Stimulated activated CD8-positive, alpha-beta memory T cell treated with anti-CD3 and anti-CD28 coated beads, Interleukin-2, amount 100 ng/mL, for 1 hour (primary cell): ENCODE results near the gene CD109.
"Not testable (repeated sequence)": the region's sequence is repeated elsewhere in the genome, so short reads cannot be mapped to it uniquely, and the experiment has no call there.

Source experiments
- DNase-seq, 2 donors: peaks; one replicate each; pipeline ENCODE4 v3.0.0-alpha.2; 2020; ENCODE audit warnings: low read depth in 2 of 2

The CD109 gene

DNA sequence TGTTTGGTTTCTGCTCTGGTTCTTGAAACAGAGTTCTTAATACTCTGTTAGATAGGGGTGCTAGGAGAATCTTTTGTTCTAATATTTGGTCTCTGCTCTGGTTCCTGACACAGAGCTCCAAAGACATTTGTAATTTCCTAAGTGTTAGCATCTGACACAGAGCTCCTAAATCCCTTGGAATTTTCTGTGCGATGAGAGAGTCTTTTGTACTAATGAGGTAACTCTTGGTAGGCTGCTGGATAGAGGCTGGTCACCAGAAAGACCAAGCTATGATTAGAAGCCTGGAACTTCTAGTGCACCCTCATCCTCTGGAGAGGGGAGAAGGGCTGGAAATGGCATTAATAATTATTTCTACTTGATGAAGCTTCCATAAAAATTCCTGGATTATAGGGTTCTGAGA, 7.7 kb upstream of the CD109 start:
- DNase-seq, result no peak

DNA sequence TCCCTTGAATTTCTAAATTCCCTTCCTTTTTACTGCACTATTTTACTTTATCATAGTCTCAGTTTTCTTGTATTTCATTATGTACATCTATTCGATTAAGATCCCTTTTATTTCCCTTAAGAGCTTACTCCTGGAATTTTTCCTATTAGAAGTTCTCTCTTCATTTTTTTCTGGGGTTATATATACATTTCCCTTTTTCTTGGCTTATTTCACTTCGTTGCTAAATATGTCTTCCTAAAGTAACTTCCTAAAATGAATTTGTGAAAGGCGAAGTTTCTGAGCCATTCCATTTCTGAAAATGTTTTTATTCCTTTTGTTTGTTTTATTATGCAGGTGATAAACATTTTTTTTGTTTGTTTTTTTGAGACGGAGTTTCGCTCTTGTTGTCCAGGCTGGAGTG, 5.9 kb upstream of the CD109 start:
- no peak for DNase-seq

DNA sequence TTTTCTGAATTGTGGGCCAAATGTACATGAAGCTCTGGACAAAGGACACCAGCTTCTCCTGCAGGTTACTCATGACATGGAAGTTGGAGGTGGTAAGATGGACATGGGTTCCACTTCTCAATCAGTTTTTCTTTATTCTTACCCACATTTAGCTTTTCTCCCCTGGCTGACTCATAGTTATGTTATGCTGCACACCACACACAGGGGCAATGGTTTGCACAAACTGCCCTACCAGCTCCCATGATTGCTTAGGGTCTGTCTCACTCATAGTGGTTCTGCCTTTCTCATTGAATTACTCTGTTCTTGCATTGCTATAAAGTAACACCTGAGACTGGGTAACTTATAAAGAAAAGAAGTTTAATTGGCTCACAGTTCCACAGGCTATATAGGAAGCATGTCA, 4.5 kb upstream of the CD109 start:
- DNase-seq, result no peak

DNA sequence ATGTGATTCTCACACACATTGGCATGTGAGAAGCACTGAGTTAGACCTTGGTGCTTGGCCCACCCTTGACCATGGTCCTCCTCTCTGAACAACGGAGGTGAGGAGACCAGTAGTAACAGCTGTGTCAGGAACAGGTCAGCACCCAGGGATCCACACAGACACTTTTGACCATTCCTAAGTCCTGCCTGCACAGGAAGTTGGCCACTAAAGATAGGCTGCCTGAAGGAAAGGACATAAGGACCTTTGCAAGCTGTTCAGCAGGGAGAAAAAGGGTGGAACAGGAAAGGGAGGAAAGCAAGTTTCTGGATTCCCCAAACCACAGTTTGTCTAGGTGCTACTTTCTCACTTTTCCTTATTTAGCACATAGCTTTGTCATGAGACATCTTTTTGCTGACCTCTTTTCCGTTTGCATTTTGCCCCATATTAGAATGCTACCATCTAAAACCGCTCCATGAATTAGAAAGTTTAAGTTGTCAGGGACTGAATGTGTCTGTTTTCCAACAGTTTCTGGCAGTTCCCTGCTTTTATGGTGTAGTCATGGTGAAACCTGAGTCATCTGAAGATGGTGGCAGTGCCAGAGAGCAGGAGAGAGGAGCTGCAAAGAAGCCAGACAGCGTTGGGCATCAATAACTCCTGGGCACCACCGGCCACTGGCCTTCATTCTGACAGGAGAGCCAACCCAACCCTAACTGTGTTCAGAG, 1.1 kb upstream of the CD109 start:
- no peak for DNase-seq

DNA sequence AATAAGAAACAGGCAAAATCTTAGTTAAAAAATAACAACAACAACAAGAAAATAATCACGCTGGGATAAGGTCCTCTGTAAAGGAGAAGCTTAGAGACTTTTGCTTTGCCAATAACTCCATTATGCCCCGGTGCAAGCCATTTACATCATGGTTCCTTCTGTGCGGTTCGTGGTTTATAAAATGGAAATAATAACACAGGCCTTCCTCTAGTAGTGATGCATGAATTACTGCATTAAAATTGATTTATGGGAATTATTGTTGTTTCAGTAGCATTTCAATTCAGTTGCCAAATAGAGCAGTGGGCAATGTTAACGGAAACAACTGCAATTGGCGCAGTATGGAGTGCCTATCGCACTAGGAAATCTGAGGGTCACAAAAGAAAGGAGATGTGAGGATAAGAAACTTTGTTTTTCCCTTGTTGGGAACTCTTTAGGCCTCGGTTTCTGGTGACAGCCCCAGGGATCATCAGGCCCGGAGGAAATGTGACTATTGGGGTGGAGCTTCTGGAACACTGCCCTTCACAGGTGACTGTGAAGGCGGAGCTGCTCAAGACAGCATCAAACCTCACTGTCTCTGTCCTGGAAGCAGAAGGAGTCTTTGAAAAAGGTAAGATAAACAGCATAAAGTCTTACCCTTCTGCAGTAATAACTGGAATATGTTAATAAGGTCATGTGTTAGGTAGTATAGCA, 1.1 kb downstream of the CD109 start:
- DNase-seq, result no peak

DNA sequence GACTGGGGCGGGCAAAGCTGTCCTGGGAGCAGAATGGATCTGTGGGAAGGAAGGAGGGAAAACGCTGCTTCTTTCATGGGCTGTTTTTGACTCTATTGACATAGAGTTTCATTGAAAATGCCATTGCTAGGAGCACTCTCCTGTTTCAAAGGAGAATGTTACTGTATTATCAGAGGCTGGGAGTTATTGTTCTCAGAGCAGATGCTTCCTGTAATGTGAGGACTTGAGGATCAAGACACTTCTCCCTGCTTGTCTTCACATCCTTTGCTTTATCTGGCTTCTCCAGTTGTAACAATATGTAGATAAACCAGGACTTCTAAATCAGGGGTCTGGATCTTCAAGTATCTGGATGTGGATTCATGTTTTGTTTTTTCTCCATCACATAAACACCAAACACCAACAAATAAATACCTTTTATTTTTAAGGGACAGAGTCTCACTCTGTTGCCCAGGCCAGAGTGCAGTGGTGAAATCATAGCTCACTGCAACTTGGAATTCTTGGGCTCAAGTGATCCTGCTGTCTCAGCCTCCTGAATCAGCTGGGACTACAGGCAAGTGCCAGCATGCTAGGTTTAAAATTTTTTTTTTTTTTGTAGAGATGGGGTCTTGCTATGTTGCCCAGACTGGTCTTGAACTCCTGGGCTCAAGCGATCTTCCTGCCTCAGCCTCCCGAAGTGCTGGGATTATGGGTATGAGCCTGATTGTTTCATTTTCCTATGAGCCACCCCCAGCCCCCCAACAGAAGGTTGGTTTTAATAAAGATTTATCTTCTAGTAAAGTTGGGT, 3.9 kb downstream of the CD109 start:
- no peak for DNase-seq

DNA sequence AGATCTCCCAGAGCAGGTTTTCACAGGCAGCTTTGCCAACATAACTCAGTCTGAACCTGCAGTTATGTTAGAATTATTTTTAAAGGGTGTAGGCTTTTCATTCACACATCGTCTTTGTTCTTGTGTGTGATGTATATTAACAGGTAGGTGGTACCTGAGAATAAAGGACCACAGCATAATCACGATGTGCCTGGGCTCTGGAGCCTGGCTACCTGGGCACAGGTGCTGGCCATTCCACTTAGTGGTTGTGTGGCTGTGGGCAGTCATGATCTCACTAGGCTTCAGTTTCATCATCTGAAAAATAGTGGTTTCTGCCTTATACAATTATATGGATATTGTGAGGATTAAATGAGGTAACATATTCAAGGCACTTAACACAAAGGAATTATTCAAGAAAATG, 6.4 kb downstream of the CD109 start:
- DNase-seq, result no peak

DNA sequence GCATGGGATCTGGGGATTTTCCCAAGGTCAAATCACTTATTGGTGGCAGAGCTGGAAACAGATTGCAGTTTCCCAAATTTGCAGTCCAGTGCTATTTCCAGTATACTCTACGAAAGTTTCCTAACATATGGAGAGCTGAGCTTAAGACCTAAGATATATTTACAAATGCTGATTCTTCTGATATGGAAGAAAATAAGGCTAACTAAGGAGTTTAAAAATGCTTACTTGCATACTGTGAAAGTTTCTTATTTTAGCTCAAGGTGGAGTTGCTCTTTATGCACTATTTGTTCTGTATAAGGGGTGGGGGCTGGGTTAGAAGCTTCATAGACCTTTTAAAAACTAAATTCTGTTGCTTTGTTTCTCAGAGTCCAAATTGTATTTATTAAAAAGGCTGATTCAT, 7.5 kb downstream of the CD109 start:
- no peak for DNase-seq

DNA sequence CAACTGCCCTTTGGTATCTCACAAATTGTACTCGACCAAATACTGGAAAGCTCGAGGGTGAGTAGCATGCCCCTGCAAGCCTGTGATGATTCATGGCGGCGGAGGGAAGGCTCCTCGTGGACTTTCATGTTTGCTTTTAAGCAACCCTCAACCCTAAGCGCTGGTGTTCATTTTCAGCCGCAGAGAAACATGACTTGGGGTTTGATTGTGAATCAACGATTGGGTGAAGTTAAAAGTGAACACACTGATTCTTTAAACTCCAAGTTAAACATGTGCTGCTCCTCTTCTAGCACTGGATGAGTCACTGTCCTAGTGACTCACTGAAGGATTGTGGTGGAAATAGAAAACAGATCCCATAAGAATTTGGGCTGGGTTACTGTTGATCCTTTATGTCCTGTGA, 8.3 kb downstream of the CD109 start:
- DNase-seq, result no peak

DNA sequence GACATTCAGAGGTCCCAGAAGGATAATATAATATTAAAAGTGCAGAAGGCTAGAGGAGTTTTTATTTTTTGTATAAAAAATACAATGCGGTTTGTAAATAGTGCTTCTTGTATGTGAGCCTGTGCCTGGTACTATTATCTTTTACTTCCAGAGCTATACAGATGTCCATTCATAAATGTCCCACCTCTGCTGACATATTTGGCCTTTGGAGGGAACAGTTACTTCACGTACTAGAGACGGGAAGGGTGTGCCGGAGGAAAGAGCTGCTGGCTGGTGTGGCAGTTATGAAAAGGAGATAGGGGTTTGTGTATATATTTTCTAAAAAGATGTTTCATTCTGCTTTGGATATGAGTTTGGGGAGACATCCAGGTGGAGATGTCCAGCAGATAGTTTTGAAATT, 8.8 kb downstream of the CD109 start:
- DNase-seq, result no peak

DNA sequence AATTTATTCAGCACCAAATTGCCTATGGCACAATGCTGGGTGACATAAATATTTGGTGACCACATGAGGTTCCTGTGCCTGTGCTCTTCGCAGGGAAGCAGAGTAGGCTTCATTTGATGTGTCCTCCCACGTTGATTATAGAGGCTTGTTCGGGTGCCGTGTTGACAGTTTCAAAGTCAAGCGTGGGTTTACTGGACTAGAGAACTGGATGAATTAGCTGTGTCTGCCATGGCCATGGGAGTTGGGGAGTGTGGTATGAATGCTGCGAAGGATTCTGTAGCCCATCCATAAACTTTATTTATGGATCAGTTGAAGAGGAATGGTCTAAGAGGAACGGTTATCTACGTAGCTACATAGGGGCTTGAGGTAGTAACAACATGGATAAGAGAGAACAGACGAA, 11.0 kb downstream of the CD109 start:
- DNase-seq, result no peak

DNA sequence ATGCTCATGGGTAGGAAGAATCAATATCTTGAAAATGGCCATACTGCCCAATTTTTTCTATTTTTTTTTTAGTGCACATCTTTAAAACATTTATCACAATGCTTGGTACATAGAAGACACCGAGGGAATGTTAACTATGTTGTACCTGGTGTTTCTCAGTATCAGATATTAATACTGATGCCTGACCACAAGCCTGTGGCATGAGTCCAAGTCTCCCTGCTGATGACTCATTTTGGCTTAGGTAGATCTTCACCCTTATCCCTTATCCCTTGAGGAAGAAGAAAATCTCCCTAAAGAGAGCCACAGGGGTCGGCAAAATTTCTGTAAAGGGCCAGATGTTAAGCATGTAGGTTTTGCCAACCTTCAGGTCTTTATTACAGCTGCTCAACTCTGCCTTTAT, 14.5 kb downstream of the CD109 start:
- no peak for DNase-seq

DNA sequence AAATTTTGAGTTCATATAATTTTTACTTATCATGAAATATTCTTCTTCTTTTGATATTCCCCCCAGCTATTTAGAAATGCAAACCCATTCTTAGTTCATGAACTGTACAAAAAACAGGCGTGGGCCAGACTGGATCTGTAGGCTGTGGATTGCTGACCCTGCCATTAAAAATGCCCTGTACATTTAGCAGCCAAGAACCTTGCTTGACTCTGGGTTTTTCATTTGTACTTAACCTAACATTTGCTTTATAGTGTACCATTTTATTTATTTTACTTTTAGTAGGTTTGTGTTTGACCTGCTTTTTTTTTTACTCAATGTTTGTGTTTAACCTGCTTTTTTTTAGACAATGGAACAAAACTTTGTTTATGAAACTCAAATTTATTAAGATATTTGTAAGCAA, 14.9 kb downstream of the CD109 start:
- no peak for DNase-seq

DNA sequence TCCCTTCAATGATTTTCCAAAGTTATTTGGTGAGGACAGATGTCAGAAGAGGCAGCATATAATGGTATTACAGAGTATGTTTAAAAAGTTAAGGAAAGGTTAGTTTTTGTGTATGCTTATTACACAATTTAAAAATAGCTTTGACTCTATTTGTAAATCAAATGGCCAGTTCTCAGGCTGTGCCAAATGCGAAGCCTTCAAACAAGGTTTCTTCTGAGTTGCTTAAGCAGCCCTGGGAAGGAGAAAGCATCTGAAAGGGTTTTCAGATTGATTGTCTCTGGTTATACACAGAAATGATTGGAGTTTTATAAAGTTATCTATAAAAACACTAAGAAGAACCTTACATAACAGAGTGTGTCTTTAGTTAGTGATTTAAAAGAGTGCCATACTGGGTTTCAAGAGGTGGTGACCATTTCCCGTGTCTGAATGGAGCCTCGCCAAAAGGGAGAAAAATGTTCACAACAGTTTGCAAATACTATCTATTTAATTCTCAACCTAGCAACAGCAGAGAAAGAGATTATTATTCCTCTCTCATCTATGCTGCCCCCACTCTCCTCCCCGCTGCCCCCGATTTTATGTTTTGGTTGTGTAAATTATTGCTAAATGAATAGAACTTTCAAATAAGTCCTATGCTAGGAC, 16.7 kb downstream of the CD109 start:
- no peak for DNase-seq

DNA sequence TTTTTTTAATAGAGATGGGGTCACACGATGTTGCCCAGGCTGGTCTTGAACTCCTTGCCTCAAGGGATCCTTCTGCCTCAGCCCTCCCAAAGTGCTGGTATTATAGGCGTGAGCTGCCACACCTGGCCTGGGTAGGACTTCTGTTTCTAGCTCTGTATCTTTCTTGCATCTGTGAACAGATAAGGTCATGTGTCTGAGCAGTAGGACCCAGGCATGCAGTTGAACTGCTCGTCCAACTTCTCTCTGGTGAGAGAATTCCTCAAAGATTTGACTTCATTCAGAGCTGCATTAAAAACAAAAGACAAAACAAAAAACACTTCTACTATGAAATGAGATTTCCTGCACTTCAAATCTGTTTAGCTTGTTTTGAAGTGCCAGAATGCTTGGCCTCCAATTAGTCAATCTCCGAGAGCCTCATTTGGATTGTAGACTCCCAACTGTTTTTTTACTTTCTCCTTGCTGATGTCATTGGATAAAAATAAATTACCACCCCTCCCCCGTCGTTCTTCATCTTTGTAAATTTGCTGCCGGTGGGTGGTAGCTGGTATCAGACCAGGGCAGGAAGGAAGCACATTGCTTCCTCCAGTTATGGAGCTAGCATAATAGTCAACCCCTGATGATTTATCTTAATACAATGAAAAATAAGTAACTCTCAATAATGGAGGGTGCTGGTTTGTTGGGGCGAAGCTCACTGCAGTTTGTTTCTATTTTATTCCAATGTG, 17.6 kb downstream of the CD109 start:
- DNase-seq, result no peak

DNA sequence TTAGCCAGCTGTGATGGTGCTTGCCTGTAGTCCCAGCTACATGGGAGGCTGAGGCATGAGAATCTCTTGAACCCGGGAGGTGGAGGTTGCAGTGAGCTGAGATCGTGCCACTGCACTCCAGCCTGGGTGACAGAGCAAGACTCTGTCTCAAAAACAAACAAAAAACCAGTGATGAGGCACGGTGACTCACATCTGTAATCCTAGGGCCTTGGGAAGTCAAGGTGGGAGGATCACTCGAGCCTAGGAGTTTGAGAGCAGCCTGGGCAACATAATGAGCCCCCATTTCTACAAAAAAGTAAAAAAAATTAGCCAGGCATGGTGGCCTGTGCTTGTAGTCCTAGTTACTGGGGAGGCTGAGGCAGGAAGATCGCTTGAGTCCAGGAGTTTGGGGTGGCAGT, 19.1 kb downstream of the CD109 start:
- not testable (repeated sequence) for DNase-seq

DNA sequence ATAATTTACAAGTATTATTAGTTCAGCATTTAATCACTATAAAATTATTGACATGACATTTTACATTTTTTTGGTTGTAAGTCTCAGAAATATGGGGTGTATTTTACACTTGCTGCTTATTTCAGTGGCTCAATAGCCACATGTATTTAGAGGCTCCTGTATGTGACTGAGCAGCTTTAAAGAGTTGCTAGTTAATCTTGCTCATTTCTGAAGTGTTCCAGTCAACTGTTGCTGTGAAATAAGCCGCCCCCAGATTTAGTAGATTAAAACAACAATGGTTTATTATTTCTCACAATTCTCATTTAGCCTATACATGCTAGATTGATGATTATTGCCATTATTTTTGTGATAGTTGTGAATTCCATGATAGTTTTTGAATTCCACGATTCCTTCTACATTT, 23.0 kb downstream of the CD109 start:
- DNase-seq, result no peak

DNA sequence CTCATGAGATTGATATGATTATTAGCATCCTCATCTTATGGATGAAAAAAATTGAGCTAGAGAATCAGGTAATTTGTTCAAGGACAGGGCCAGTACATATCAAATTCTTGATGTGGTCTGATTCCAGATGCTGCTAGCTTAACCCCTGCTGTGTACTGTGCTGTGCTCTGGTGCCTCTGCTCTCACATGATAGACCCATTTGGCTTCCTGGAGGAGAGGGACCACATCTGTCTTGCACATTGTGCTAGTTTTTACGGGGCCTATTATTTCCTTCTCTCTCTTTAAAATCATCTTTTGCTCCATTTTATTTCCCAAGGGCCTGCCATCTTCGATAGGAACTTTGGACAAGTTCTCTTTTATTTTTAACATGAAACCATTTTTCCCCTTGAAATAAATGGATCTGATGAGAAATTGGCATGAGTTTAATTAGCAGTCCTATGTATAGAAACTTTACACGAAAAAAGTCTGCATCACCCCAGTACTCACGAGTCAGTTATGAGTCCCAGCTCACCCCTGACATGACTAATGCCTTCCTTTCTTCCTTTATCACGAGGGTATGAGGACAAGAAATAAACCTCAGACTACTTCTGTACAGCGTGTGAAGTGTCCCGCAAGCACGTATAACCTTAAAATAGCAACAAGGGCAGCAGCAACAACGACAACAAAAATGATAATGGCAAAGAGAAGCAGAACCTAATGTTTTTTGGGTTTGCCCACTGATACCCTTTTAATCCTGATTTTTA, 26.5 kb downstream of the CD109 start:
- no peak for DNase-seq

DNA sequence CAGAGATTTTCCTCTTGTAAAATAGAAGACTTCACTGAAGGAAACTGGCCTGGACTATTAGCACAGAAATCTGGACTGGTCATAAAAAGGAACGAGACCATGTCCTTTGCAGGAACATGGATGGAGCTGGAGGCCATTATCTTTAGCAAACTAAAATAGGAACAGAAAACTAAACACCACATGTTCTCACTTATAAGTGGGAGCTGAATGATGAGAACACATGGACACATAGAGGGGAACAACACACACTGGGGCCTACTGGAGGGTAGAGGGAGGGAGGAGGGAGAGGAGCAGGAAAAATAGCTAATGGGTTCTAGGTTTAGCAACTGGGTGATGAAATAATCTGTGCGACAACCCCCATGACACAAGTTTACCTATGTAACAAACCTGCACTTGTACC, 27.5 kb downstream of the CD109 start:
- not testable (repeated sequence) for DNase-seq

DNA sequence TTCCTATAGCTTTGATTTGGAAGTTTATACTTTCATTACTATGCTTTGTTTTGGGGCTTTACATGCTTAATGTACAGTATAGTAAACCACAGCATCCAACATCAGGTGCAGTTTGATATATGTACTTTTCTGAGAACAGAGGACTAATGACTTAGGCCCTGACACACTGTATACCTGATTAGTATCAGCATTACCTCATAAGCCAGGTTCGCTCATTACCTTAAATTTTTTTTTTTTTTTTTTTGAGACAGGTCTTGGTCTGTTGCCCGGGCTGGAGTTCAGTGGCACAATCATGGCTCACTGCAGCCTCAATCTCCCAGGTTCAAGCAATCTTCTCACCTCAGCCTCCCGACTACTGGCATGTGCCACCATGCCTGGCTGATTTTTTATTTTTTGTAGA, 28.4 kb downstream of the CD109 start:
- DNase-seq, result no peak

DNA sequence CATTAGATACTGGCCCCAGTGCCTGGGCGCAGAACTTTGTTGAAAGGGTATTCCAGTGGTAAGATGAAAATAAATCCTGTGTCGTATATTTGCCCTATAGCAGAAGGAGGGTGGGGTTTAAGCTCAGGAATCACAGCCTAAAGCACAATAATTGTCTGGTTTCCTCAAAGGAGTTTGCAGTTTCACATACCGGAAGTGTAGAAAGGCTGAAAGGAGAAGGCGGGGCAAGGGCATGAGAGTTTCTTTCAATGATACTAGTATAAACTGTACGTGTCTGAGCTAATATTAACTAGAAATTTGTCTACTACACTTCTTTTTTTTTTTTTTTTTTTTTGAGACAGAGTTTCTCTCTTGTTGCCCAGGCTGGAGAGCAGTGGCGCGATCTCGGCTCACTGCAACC, 29.2 kb downstream of the CD109 start:
- not testable (repeated sequence) for DNase-seq
